HepG2 (cell line): ENCODE measurements around the gene TMEM250.

ENCODE experiments used
- RNF2 ChIP-seq: fragments of 450-650 bp; conservative IDR thresholded peaks from 2 replicates; pipeline ENCODE4 v1.6.1; 2016; ENCODE audit warnings: low read depth
- SP2 ChIP-seq: sonication (generic); formaldehyde crosslinking; IDR thresholded peaks from 2 replicates; pipeline ENCODE4 v1.5.1; 2020; ENCODE audit warnings: mild to moderate bottlenecking, missing genetic modification reagents

- TF ChIP-seq RNF2 (no peak), SP2 (CRISPR knock-in tag) (no peak)
Observed at GRCh38 chr9:136085815-136086212, 32.9 kb downstream of the TMEM250 start.
